ENCODE results near the gene MATCAP1. TPM values are rescaled to one million over a fixed set of nuclear protein-coding genes. Genes with fewer than 3 reads are reported as not detected.

The MATCAP1 gene
- total and polyA plus RNA-seq, 10 of the 15 experiments (the other 5 are each of a cell fraction or from before 2014, with no cell fraction given): 2.8 to 25.8 (median 8.6) TPM

- TF ChIP-seq REST (IDR thresholded peaks at IDR 0.05; ENCODE audit: low read depth, low read length): no peak
- peak; percentile 49; the same call in 1 of the 2 replicates for TF ChIP-seq MTA2 (IDR thresholded peaks at IDR 0.05; ENCODE audit: low read depth)
- no peak for TF ChIP-seq KLF5 (IDR thresholded peaks at IDR 0.05; ENCODE audit: partially characterized antibody)
- TF ChIP-seq EZH2 (IDR thresholded peaks at IDR 0.05; ENCODE audit: borderline replicate concordance, control insufficient read depth, low read depth, low read length): no peak
- no peak for TF ChIP-seq NFYA (IDR thresholded peaks at IDR 0.05; ENCODE audit: borderline replicate concordance, low read depth, low read length)
- TF ChIP-seq MYB (IDR thresholded peaks at IDR 0.05; ENCODE audit: borderline replicate concordance, low read depth, low read length): no peak
- peak; percentile 55 for TF ChIP-seq NRF1 (conservative IDR thresholded peaks at IDR 0.05; ENCODE audit: low read depth, low read length)
- TF ChIP-seq PAX8 (IDR thresholded peaks at IDR 0.05): no peak
- no peak for TF ChIP-seq RUNX3 (IDR thresholded peaks at IDR 0.05; ENCODE audit: low read length)
- no peak for TF ChIP-seq E2F8 (IDR thresholded peaks at IDR 0.05; ENCODE audit: low read depth, partially characterized antibody)
- no peak for TF ChIP-seq BCLAF1 (IDR thresholded peaks at IDR 0.05)
- TF ChIP-seq SP1 (IDR thresholded peaks at IDR 0.05; ENCODE audit: low read depth, low read length): no peak
- peak; percentile 49; the same call in 1 of the 2 replicates for TF ChIP-seq ATF7 (IDR thresholded peaks at IDR 0.05; ENCODE audit: low read depth)
- TF ChIP-seq SMAD5 (IDR thresholded peaks at IDR 0.05; ENCODE audit: low read depth): no peak
- TF ChIP-seq POLR2AphosphoS2 (IDR thresholded peaks at IDR 0.05; ENCODE audit: low read depth, low read length): no peak
- TF ChIP-seq CTCF (IDR thresholded peaks at IDR 0.05 in 2 of 3, conservative IDR thresholded peaks at IDR 0.05 in 1 of 3; ENCODE audit: control insufficient read depth in 2 of 3, extremely low read depth in 1 of 3, insufficient read depth in 1 of 3, low read depth in 3 of 3, low read length in 3 of 3): peak in 2 of 3 experiments; percentile 19 to 44; a peak in 3 of 6 replicates
- TF ChIP-seq SREBF2 (IDR thresholded peaks at IDR 0.05; ENCODE audit: low read length): no peak
- no peak for TF ChIP-seq SPI1 (IDR thresholded peaks at IDR 0.05; ENCODE audit: borderline replicate concordance, insufficient read depth, low read depth, low read length)
- TF ChIP-seq BCL11A (IDR thresholded peaks at IDR 0.05; ENCODE audit: low read depth, low read length): no peak
Measured at GRCh38 chr16:67170168-67170948, 13.4 kb downstream of the MATCAP1 start, which contains the start of gene NOL3 (continued).
